Measurements from ENCODE around the gene MEMO1.
"Not testable (repeated sequence)": the region's sequence is repeated elsewhere in the genome, so short reads cannot be mapped to it uniquely, and the experiment has no call there.

The MEMO1 gene

DNA sequence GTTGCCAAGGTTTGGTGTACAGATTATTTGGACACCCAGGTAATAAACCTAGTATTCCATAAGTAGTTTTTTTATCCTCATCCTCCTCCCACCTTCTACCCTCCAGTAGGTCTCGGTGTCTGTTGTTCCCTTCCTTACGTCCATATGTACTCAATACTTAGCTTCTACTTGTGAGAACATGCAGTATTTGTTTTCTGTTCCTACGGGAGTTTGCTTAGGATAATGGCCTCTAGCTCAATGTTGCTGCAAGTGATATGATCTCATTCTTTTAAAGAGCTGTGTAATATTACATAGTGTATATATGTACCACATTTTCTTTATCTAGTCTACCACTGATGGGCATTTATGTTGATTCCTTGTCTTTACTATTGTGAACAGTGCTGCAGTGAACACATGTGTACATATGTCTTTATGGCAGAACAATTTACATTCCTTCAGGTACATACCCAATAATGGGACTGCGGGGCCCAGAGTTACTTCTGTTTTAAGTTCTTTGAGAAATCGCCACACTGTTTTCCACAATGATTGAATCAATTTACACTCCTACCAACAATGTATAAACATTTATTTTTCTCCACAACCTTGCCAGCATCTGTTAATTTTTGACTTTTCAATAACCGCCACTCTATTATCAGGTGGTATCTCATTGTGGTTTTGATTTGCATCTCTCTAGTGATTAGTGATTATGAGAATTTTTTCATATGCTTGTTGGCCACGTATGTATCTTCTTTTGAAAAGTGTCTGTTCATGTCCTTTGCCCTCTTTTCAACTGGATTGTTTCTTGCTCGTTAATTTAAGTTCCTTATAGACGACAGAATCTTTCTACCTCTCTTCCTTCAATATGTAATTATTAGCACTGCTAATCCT is 88.0 kb downstream of the MEMO1 start:
- no peaks in the 10 kb centered on the region for H3K27me3 ChIP-seq (replicated peaks; ENCODE audit: control insufficient read depth, insufficient read depth, low read length, poor library complexity, severe bottlenecking)
- DNase-seq, result no peak
- H3K4me3 ChIP-seq (ENCODE audit: insufficient read depth, low read depth, low read length, poor library complexity, severe bottlenecking), result no peak overlapping the region
- H3K4me1 ChIP-seq (ENCODE audit: control insufficient read depth, insufficient read depth, low read length, poor library complexity, severe bottlenecking), result no peaks in the 10 kb centered on the region
- no peak overlapping the region for H3K27ac ChIP-seq (ENCODE audit: insufficient read depth, low read length, poor library complexity, severe bottlenecking)
- H3K9me3 ChIP-seq (ENCODE audit: control insufficient read depth, low read length), result no peaks in the 10 kb centered on the region
- peaks cover 5% of the 10 kb centered on the region for H3K36me3 ChIP-seq (ENCODE audit: control insufficient read depth, insufficient read depth, low read length)

DNA sequence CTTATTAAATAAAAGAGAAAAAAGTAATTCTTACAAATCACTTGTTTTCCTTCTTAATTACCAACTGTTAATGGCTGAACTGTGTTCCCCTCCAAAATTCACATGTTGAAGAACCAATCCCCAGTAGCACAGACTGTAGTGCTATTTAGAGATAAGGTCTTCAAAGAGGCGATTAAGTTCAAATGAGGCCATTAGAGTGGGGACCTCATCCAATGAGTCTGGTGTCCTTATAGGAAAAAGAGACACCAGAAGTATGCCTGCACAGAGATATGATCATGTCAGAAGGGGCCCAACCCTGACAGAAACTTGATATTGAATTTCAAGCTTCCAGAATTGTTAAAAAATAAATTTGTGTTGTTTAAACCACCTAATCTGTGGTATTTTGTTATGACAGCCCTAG is 89.8 kb downstream of the MEMO1 start:
- H3K36me3 ChIP-seq (ENCODE audit: control insufficient read depth, insufficient read depth, low read length), result peaks cover 1% of the 10 kb centered on the region

GRCh38 chr2:31919499-31919898 is 91.3 kb downstream of the MEMO1 start:
- no peaks in the 10 kb centered on the region for H3K36me3 ChIP-seq (ENCODE audit: control insufficient read depth, insufficient read depth, low read length)
- no peak overlapping the region for H3K4me3 ChIP-seq (ENCODE audit: insufficient read depth, low read depth, low read length, poor library complexity, severe bottlenecking)
- DNase-seq, result no peak
- no peak overlapping the region for H3K27ac ChIP-seq (ENCODE audit: insufficient read depth, low read length, poor library complexity, severe bottlenecking)
- H3K27me3 ChIP-seq (replicated peaks; ENCODE audit: control insufficient read depth, insufficient read depth, low read length, poor library complexity, severe bottlenecking), result no peaks in the 10 kb centered on the region
- H3K4me1 ChIP-seq (ENCODE audit: control insufficient read depth, insufficient read depth, low read length, poor library complexity, severe bottlenecking), result no peaks in the 10 kb centered on the region
- no peaks in the 10 kb centered on the region for H3K9me3 ChIP-seq (ENCODE audit: control insufficient read depth, low read length)

More for the DNA sequence above, 89.8 kb downstream of the MEMO1 start:
- DNase-seq, result no peak
- H3K9me3 ChIP-seq (ENCODE audit: control insufficient read depth, low read length), result no peaks in the 10 kb centered on the region
- no peaks in the 10 kb centered on the region for H3K27me3 ChIP-seq (replicated peaks; ENCODE audit: control insufficient read depth, insufficient read depth, low read length, poor library complexity, severe bottlenecking)
- no peak overlapping the region for H3K4me3 ChIP-seq (ENCODE audit: insufficient read depth, low read depth, low read length, poor library complexity, severe bottlenecking)
- no peaks in the 10 kb centered on the region for H3K4me1 ChIP-seq (ENCODE audit: control insufficient read depth, insufficient read depth, low read length, poor library complexity, severe bottlenecking)
- no peak overlapping the region for H3K27ac ChIP-seq (ENCODE audit: insufficient read depth, low read length, poor library complexity, severe bottlenecking)

DNA sequence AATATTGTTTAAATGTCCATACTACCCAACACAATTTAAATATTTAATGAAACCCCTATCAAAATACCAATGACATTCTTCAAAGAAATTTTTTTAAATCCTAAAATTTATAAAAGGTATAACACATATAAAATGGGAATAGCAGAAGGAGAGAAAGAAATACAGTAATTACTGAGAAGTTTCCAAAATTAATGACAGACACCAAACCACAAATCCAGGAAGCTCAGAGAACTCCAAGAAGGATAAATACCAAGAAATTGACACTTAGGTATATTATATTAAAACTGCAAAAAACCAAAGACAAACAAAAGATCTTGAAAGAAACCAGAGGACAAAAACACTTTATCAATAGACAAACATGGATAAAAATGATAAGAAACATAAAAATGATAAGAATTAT is 101.1 kb downstream of the MEMO1 start:
- no peak for DNase-seq
- Histone ChIP-seq H3K27ac (ENCODE audit: insufficient read depth, low read length, poor library complexity, severe bottlenecking) (no peak overlapping the region), H3K36me3 (ENCODE audit: control insufficient read depth, insufficient read depth, low read length) (no peaks in the 10 kb centered on the region), H3K4me1 (ENCODE audit: control insufficient read depth, insufficient read depth, low read length, poor library complexity, severe bottlenecking) (no peaks in the 10 kb centered on the region), H3K4me3 (ENCODE audit: insufficient read depth, low read depth, low read length, poor library complexity, severe bottlenecking) (no peak overlapping the region), H3K9me3 (ENCODE audit: control insufficient read depth, low read length) (no peaks in the 10 kb centered on the region), H3K27me3 (replicated peaks; ENCODE audit: control insufficient read depth, insufficient read depth, low read length, poor library complexity, severe bottlenecking) (no peaks in the 10 kb centered on the region)

DNA sequence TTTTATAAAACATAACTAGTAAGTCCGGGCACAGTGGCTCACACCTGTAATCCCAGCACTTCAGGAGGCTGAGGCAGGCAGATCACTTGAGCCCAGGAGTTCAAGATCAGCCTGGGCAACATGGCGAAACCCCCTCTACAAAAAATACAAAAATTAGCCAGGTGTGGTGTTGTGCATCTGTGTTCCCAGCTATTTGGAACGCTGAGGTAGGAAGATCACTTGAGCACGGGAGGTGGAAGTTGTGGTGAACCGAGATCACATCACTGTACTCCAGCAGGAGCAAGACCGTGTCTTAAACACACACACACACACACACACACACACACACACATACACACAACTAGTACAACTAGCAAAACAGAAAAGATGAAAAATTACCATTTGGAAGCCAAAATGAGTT is 103.3 kb downstream of the MEMO1 start:
- not testable (repeated sequence) for H3K27ac ChIP-seq (ENCODE audit: insufficient read depth, low read length, poor library complexity, severe bottlenecking); H3K4me3 ChIP-seq (ENCODE audit: insufficient read depth, low read depth, low read length, poor library complexity, severe bottlenecking); H3K36me3 ChIP-seq (ENCODE audit: control insufficient read depth, insufficient read depth, low read length); H3K27me3 ChIP-seq (replicated peaks; ENCODE audit: control insufficient read depth, insufficient read depth, low read length, poor library complexity, severe bottlenecking); H3K4me1 ChIP-seq (ENCODE audit: control insufficient read depth, insufficient read depth, low read length, poor library complexity, severe bottlenecking); H3K9me3 ChIP-seq (ENCODE audit: control insufficient read depth, low read length); DNase-seq

GRCh38 chr2:31903109-31903780 is 107.6 kb downstream of the MEMO1 start:
- Histone ChIP-seq H3K27me3 (replicated peaks; ENCODE audit: control insufficient read depth, insufficient read depth, low read length, poor library complexity, severe bottlenecking) (no peaks in the 10 kb centered on the region), H3K36me3 (ENCODE audit: control insufficient read depth, insufficient read depth, low read length) (peaks cover 3% of the 10 kb centered on the region), H3K4me3 (ENCODE audit: insufficient read depth, low read depth, low read length, poor library complexity, severe bottlenecking) (no peak overlapping the region), H3K4me1 (ENCODE audit: control insufficient read depth, insufficient read depth, low read length, poor library complexity, severe bottlenecking) (no peaks in the 10 kb centered on the region), H3K9me3 (ENCODE audit: control insufficient read depth, low read length) (no peaks in the 10 kb centered on the region), H3K27ac (ENCODE audit: insufficient read depth, low read length, poor library complexity, severe bottlenecking) (no peak overlapping the region)
- no peak for DNase-seq

GRCh38 chr2:31901900-31902299 is 108.9 kb downstream of the MEMO1 start:
- Histone ChIP-seq H3K27me3 (replicated peaks; ENCODE audit: control insufficient read depth, insufficient read depth, low read length, poor library complexity, severe bottlenecking) (no peaks in the 10 kb centered on the region), H3K9me3 (ENCODE audit: control insufficient read depth, low read length) (no peaks in the 10 kb centered on the region), H3K36me3 (ENCODE audit: control insufficient read depth, insufficient read depth, low read length) (peaks cover 3% of the 10 kb centered on the region), H3K4me3 (ENCODE audit: insufficient read depth, low read depth, low read length, poor library complexity, severe bottlenecking) (no peak overlapping the region), H3K4me1 (ENCODE audit: control insufficient read depth, insufficient read depth, low read length, poor library complexity, severe bottlenecking) (no peaks in the 10 kb centered on the region), H3K27ac (ENCODE audit: insufficient read depth, low read length, poor library complexity, severe bottlenecking) (no peak overlapping the region)
- DNase-seq, result no peak

DNA sequence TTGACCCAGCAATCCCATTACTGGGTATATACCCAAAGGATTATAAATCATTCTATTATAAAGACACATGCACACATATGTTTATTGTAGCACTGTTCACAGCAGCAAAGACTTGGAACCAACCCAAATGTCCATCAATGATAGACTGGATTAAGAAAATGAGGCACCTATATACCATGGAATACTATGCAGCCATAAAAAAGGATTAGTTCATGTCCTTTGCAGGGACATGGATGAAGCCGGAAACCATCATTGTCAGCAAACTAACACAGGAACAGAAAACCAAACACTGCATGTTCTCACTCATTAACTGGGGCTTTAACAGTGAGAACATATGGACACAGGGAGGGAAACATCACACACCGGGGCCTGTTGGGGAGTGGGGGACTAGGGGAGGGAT is 110.7 kb downstream of the MEMO1 start:
- H3K36me3 ChIP-seq (ENCODE audit: control insufficient read depth, insufficient read depth, low read length); H3K9me3 ChIP-seq (ENCODE audit: control insufficient read depth, low read length); H3K4me3 ChIP-seq (ENCODE audit: insufficient read depth, low read depth, low read length, poor library complexity, severe bottlenecking); H3K4me1 ChIP-seq (ENCODE audit: control insufficient read depth, insufficient read depth, low read length, poor library complexity, severe bottlenecking); DNase-seq; H3K27ac ChIP-seq (ENCODE audit: insufficient read depth, low read length, poor library complexity, severe bottlenecking); H3K27me3 ChIP-seq (replicated peaks; ENCODE audit: control insufficient read depth, insufficient read depth, low read length, poor library complexity, severe bottlenecking): not testable (repeated sequence)

GRCh38 chr2:31898346-31898745 is 112.5 kb downstream of the MEMO1 start:
- not testable (repeated sequence) for H3K27ac ChIP-seq (ENCODE audit: insufficient read depth, low read length, poor library complexity, severe bottlenecking); H3K27me3 ChIP-seq (replicated peaks; ENCODE audit: control insufficient read depth, insufficient read depth, low read length, poor library complexity, severe bottlenecking); H3K9me3 ChIP-seq (ENCODE audit: control insufficient read depth, low read length); H3K4me3 ChIP-seq (ENCODE audit: insufficient read depth, low read depth, low read length, poor library complexity, severe bottlenecking); H3K4me1 ChIP-seq (ENCODE audit: control insufficient read depth, insufficient read depth, low read length, poor library complexity, severe bottlenecking); DNase-seq
- peaks cover 13% of the 10 kb centered on the region for H3K36me3 ChIP-seq (ENCODE audit: control insufficient read depth, insufficient read depth, low read length)

DNA sequence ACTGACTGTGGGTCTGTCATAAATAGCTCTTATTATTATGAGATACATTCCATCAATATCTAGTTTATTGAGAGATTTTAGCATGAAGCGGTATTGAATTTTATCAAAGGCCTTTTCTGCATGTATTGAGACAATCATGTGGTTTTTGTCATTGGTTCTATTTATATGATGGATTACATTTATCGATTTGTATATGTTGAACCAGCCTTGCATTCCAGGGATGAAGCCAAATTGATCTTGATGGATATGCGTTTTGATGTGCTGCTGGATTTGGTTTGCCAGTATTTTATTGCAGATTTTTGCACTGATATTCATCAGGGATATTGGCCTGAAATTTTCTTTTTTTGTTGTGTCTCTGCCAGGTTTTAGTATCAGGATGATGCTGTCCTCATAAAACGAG is 113.5 kb downstream of the MEMO1 start:
- not testable (repeated sequence) for H3K4me1 ChIP-seq (ENCODE audit: control insufficient read depth, insufficient read depth, low read length, poor library complexity, severe bottlenecking); H3K27me3 ChIP-seq (replicated peaks; ENCODE audit: control insufficient read depth, insufficient read depth, low read length, poor library complexity, severe bottlenecking); H3K4me3 ChIP-seq (ENCODE audit: insufficient read depth, low read depth, low read length, poor library complexity, severe bottlenecking); H3K27ac ChIP-seq (ENCODE audit: insufficient read depth, low read length, poor library complexity, severe bottlenecking); DNase-seq; H3K9me3 ChIP-seq (ENCODE audit: control insufficient read depth, low read length)
- H3K36me3 ChIP-seq (ENCODE audit: control insufficient read depth, insufficient read depth, low read length), result peaks cover 13% of the 10 kb centered on the region
